Upper lobe of left lung (tissue), 6 donors: Measurements from ENCODE around the gene FBXW5. TPM values are rescaled to one million over a fixed set of nuclear protein-coding genes. Genes with fewer than 3 reads are reported as not detected.

ENCODE experiments used
- ATAC-seq, 2 donors: fragments of 200-7000 bp; cut with Tn5 transposase; one replicate each; pipeline ENCODE4 v1.9.1; 2022; ENCODE audit warnings: mild to moderate bottlenecking in 2 of 2, moderate library complexity in 2 of 2; ENCODE audit not compliant: low FRiP score in 2 of 2
- DNase-seq, 2 donors: peaks; one replicate each; pipeline ENCODE4 v3.0.0-alpha.2; 2019 to 2020
- H3K27ac ChIP-seq, 4 donors: fragments of 200-600 bp; sonication (generic); one replicate each; pipeline ENCODE4 v1.5.1; 2016 to 2019
- H3K27me3 ChIP-seq, 4 donors: fragments of 200-600 bp; sonication (generic); one replicate each; pipeline ENCODE4 v1.5.1; 2017 to 2019
- H3K36me3 ChIP-seq, 4 donors: fragments of 200-600 bp; sonication (generic); one replicate each; pipeline ENCODE4 v1.5.1; 2016 to 2019
- H3K4me1 ChIP-seq, 4 donors: fragments of 200-600 bp; sonication (generic); one replicate each; pipeline ENCODE4 v1.5.1; 2018 to 2019
- H3K4me3 ChIP-seq, 4 donors: fragments of 200-600 bp; sonication (generic); one replicate each; pipeline ENCODE4 v1.5.1; 2017 to 2019; ENCODE audit warnings: mild to moderate bottlenecking in 2 of 4, moderate library complexity in 1 of 4
- H3K9me3 ChIP-seq, 4 donors: fragments of 200-600 bp; sonication (generic); one replicate each; pipeline ENCODE4 v1.5.1; 2018 to 2019
- CTCF ChIP-seq, 6 experiments: fragments of 450-650 bp in 4 of 6; fragments of 200-600 bp in 2 of 6; sonication (generic) in 2 of 6; IDR thresholded peaks; one replicate each; pipeline ENCODE4 v1.5.1; 2016 to 2019; ENCODE audit warnings: antibody characterized with exemption in 6 of 6
- EP300 ChIP-seq, 4 donors: sonication (generic); formaldehyde crosslinking; IDR thresholded peaks; one replicate each; pipeline ENCODE4 v1.5.1; 2017; ENCODE audit warnings: antibody characterized with exemption in 4 of 4, control low read depth in 2 of 4
- POLR2A ChIP-seq, 4 donors: fragments of 450-650 bp; IDR thresholded peaks; one replicate each; pipeline ENCODE4 v1.5.1; 2016 to 2017; ENCODE audit warnings: antibody characterized with exemption in 4 of 4, mild to moderate bottlenecking in 2 of 4
- POLR2AphosphoS5 ChIP-seq, 2 donors: sonication (generic); formaldehyde crosslinking; IDR thresholded peaks; one replicate each; pipeline ENCODE4 v1.5.1; 2017; ENCODE audit warnings: antibody characterized with exemption in 2 of 2
- WGBS, 2 donors: methylation state at CpG; one replicate each; pipeline ENCODE4 v1.1.5; 2017 to 2018; 5-methylcytosine and 5-hydroxymethylcytosine counted together
- total RNA-seq, 6 donors: library from RNA; depleted of rRNA in 4 of 6; stranded (reverse); fragments of >200 nt in 4 of 6; gene quantifications; one replicate each; pipeline versions ENCODE4 v1.1.0 to v1.2.1, GENCODE V29; 2016 to 2021
- donor health status: DM: no; HTN: no; CAD: no; lungs with moderate emphysema.
- donor health status: DM: no; HTN: yes; CAD: no; lungs with severe emphysema.

The FBXW5 gene
- total RNA-seq, 6 donors from 2014 or later: 93.3 to 191 (median 153) TPM

GRCh38 chr9:136952321-136952850, 7.8 kb upstream of the FBXW5 start:
- 74 to 88% methylated on average over 6 to 14 of the region's 15 CpGs for WGBS, 2 donors
- TF ChIP-seq CTCF (IDR thresholded peaks at IDR 0.05): no peak
- no peak for TF ChIP-seq POLR2AphosphoS5 (IDR thresholded peaks at IDR 0.05)
- TF ChIP-seq POLR2A (IDR thresholded peaks at IDR 0.05): no peak
- no peak for TF ChIP-seq EP300 (IDR thresholded peaks at IDR 0.05)
- no peak overlapping the region for H3K27ac ChIP-seq
- H3K36me3 ChIP-seq: no peaks in the 10 kb centered on the region
- H3K4me1 ChIP-seq: peaks cover 23 to 34% (median 26%) of the 10 kb centered on the region in 4 donors
- H3K27me3 ChIP-seq: no peaks in the 10 kb centered on the region
- ATAC-seq (no peak), DNase-seq (peak in 1 of 2 donors; percentile 72)
- H3K4me3 ChIP-seq: no peak overlapping the region
- no peaks in the 10 kb centered on the region for H3K9me3 ChIP-seq

DNA sequence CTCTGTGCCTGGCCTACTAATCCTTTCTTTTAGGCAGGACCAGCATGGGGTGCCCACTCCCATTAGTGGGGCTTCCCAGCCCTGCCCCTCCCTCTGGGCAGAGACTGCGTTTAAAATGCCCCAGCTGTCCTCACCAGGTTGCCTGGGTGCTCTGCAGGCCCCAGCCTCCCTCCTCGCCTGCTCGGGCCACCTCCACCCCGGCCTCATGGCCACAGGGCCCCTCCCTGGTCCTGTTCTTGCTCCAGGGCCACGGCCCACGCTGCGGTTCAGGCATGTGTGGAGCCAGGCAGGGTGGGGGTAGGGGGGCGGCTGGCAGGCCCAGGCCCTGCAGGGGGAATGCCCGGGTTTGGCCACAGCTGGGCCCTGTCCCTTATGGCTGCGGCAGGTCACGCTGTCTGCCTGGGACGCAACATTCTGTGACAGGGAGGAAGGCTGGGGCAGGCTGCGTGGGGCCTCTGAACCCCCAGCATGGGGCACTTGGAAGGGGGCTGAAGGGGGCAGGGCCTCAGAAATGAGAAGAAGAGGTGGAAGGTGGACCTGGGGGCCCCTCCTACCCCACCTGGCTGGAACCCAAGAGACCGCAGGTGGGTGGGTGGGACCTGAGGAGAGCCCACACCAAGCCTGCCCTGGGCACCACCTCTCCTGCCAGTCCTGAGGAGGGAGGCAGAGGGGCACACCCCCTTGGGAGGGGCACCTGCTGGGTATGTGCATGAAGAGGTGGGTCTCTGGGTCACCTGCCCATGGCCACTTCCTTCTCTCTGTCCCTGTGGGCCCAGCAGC, 7.2 kb upstream of the FBXW5 start, which contains the start of gene LCN12:
LCN12 (plus strand) TSS at position 733 of the 780 bp plus-strand sequence. CDS start 55 bp downstream, outside the sequence.
- no peak within 1 kb of the TSS for H3K4me3 ChIP-seq
- peak in 1 of 2 donors; percentile 68 for DNase-seq
- peak within 1 kb of the TSS in 1 of 4 donors; percentile 87 for H3K27ac ChIP-seq

DNA sequence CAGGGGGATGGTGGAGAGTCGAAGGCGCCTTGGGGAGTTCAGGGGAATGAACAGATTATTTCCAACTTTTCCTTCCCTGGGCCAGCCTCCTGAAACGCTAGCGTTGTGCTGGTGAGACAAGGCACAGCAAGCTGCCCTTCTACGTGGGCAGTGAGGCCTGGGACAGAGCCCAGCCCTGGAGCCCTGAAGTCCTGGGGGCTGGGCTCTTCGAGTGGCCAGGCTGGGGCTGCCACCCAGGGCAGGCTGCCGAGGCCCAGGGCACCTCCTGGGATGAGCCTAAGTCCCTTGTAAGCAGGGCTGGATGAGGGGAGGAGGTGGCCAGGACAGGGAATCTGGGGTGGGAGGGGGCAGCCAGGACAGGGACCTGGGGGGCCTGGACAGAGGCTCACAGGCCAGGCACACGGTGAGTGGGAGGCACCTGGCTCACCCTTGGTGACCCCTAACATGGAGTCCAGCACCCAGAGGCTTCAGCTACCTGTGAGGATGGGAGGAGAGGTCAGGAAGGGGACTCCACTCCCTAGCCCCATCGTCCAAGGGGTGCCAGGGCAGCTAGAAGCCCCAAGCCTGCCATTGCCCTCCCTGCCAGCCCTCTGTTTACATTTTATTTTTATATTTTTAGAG, 6.2 kb upstream of the FBXW5 start:
- no peaks in the 10 kb centered on the region for H3K9me3 ChIP-seq
- peaks cover 23 to 40% (median 26%) of the 10 kb centered on the region in 4 donors for H3K4me1 ChIP-seq
- peak overlapping the region; percentile 79 to 93 (median 84) for H3K27ac ChIP-seq
- H3K27me3 ChIP-seq: no peaks in the 10 kb centered on the region
- no peak for ATAC-seq
- peak in 1 of 2 donors; percentile 75 for DNase-seq
- 42 to 88% methylated on average over 1 to 7 of the region's 9 CpGs for WGBS, 2 donors
- no peaks in the 10 kb centered on the region for H3K36me3 ChIP-seq
- peak overlapping the region in 3 of 4 donors; percentile 61 to 85 (median 64) for H3K4me3 ChIP-seq
- no peak for TF ChIP-seq EP300 (IDR thresholded peaks at IDR 0.05)
- no peak for TF ChIP-seq CTCF (IDR thresholded peaks at IDR 0.05)
- no peak for TF ChIP-seq POLR2A (IDR thresholded peaks at IDR 0.05)

More for the DNA sequence above, 7.2 kb upstream of the FBXW5 start, which contains the start of gene LCN12:
- H3K9me3 ChIP-seq: no peaks in the 10 kb centered on the region
- no peak for TF ChIP-seq EP300 (IDR thresholded peaks at IDR 0.05)
- no peak for TF ChIP-seq POLR2AphosphoS5 (IDR thresholded peaks at IDR 0.05)
- no peak for TF ChIP-seq POLR2A (IDR thresholded peaks at IDR 0.05)
- TF ChIP-seq CTCF (IDR thresholded peaks at IDR 0.05): no peak
- H3K27me3 ChIP-seq: no peaks in the 10 kb centered on the region
- ATAC-seq: no peak
- WGBS, 2 donors: 77 to 88% methylated on average over 2 to 14 of the region's 14 CpGs
- H3K36me3 ChIP-seq: no peaks in the 10 kb centered on the region
- H3K4me1 ChIP-seq: peaks cover 23 to 39% (median 26%) of the 10 kb centered on the region in 4 donors

- no peaks in the 10 kb centered on the region for H3K36me3 ChIP-seq
- ATAC-seq: peak; percentile 89 to 92
- peak; percentile 98 to 99 for DNase-seq
- peak overlapping the region; percentile 61 to 85 (median 65) for H3K4me3 ChIP-seq
- no peaks in the 10 kb centered on the region for H3K27me3 ChIP-seq
- no peaks in the 10 kb centered on the region for H3K9me3 ChIP-seq
- TF ChIP-seq CTCF (IDR thresholded peaks at IDR 0.05) (peak in 5 of 6 experiments; percentile 4 to 72 (median 65)), POLR2A (IDR thresholded peaks at IDR 0.05) (peak in 3 of 4 donors; percentile 15 to 92 (median 25)), POLR2AphosphoS5 (IDR thresholded peaks at IDR 0.05) (peak; percentile 59 to 77), EP300 (IDR thresholded peaks at IDR 0.05) (no peak)
- peak overlapping the region; percentile 79 to 93 (median 84) for H3K27ac ChIP-seq
- 11% methylated on average over 22 of the region's 63 CpGs; no CpG with 5 or more reads in 1 of the 2 donors for WGBS, 2 donors
- H3K4me1 ChIP-seq: peaks cover 24 to 47% (median 28%) of the 10 kb centered on the region in 4 donors
Observed at GRCh38 chr9:136949817-136950655, 5.5 kb upstream of the FBXW5 start.
